HG03175 (cell line): Measurements from ENCODE around the gene ETS2.

Experiments used
- ATAC-seq: cut with Tn5 transposase; IDR thresholded peaks from one replicate; pipeline ENCODE4 v1.9.1; 2021; ENCODE audit warnings: mild to moderate bottlenecking, moderate library complexity; ENCODE audit not compliant: unreplicated experiment

ETS2 gene

DNA sequence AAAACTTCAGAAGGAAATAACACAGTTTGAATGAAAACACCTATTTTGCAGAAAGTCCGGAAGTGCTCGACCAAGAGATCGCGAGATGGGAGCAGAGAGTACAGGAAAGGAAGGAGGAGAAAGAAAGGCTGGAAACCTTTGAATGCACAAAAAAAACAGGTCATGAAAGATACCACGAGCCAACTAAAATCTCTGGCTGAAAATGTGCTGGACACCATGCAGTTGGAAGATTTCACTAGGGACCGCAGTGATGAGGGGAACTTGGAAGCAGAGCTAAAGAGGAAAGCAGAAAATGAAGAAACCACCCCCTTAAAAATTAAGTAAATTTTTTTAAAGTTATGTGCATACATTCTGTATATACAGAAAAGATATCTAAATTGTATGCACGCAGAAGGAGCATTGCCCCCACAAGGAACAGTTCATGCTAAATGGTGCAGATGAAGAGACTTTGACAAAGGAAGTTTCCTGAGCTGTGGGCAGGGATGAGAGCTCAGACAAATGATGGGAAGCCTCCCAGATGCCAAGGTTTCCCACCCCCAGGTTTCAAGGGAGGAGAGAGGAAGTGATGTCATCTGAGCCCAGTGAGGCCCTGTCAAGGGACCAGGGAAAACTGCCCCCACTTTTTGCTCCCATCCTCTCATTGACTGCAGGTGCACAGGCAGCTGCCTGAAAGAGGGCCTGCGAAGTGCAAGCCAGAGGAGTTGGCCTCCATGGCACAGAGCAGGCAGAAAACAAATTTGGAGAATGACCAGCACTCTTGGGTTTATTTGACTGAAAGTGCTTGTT, 52.5 kb downstream of the ETS2 start:
- ATAC-seq = no peak

DNA sequence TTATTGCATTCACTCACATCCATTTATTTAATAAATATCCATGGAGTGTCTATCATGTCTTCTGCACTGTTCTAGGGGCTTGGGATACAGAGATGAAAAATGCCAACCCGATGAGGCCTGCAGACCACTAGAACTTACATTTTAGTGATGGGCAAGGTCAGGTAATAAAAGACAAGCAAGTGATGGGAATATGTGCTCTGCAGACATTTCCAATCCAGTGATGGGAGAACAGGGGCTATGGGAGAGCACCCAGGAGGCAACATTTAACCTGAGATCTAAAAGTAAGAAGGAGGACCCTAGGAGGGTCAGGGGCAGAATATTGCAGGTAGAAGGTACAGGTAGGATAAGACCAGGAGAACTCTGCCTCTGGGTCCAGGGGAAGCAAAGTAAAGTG, 53.1 kb downstream of the ETS2 start:
- ATAC-seq = no peak

DNA sequence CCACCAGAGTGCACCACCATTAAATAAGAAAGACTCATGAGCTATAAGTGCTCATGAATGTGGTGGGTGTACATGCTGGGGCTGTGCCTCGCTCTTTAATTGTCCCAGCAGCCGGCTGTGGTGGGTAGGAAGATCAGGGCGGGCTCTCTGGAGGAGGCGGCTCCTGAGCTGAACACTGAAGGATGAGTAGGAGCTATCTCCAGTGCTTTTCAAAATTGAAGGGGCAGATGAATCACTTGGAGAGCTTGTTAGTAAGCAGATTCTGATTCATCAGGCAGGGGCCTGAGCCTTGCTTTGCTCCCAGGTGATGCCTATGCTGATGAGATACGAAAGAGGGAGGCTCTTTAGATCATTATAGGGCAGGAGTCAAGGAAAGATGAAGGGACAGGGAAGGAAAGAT, 54.1 kb downstream of the ETS2 start:
- no peak for ATAC-seq

DNA sequence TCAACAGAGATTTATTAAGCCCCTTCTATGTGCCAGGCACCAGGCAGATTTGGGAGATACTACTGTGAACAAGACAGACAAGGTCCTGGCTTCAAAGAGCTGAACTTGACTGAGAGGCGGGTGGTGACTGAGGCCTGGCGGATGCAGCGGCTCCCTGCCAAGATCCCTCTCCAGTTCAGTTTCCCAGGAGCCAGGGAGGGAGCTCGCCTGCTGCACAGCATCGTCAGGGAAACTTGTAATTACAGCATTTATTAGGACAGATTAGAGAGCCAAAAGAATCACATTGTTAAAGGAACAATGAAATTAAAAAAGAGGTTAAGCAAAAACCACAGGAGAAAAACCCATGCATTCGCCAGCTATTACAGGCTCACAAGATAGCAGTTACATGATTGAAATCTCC, 55.3 kb downstream of the ETS2 start:
- ATAC-seq = no peak

DNA sequence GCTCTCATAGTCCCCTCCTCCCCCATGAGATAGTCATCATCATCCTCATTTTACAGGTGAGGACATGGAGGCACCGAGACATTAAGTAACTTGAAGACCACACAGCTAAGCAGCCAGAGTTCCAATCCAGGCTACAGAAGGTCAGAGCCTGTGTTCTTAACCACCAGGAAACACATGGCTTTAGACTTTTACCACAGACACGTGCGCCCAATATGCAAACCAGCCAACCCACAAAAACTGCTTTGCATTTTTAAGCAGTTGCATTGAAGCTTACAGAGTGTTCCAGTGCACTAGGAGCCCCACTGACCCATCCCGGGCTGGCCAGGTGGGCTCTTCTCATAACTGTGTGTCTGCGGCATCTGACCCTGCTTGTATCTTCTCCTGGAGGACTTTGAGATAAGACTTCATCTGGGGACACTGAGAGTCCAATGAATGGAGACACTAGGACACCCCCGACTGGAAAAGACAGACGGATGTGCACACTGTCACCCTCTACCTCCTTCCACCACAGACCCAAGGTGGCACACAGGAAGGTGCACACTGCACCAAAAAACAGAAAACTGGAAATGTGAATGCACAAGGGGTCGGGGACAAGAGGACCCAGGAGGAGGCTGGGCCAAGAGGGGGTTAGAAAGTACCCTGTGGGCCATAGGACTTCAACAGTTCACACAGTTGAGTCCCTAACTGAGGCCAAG, 56.4 kb downstream of the ETS2 start:
- peak; percentile 94 for ATAC-seq

DNA sequence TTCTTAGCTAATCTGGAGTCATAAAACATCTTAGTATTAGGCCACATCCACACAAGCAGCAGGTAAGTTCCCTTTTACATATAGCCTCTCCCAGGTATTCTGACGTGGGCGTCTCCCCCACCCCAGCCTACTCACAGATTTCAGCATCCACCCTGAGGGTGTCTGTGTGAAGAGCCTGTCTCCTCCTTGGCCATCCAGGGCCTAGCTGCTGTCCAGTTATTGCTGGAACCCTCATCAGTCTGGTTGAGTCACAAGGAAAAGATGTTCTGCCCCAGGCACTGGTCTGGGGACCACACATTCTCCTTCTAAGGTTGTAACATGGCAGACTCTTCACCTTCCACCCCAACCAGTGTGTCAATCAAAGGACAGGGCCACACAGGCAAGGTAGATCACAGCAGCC, 57.6 kb downstream of the ETS2 start:
- no peak for ATAC-seq

DNA sequence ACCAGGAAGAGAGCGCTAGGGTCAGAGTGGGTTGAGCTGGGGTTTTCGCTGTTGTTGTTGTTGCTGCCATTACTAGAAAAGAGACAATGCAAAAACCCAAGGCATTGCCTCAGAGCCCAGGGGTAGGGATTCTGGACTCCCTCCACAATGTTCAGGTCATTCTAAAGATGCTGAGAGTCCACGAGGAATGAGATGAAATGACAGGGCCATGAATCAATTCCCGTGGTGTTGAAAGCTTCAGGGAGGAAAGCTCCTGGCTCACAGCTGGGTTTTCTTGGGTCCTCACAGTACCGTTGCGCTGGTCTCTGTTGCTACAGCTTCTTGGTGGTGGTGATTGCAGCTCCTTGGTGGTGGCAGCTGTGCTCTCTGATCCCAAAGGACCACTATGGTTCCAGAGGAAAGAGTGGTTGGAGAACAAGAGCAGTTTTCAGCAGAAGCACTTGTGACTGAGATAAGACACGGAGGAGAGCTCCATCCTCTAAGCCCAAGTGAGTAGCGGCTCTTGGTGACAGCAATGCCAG, 58.2 kb downstream of the ETS2 start:
- ATAC-seq = no peak

DNA sequence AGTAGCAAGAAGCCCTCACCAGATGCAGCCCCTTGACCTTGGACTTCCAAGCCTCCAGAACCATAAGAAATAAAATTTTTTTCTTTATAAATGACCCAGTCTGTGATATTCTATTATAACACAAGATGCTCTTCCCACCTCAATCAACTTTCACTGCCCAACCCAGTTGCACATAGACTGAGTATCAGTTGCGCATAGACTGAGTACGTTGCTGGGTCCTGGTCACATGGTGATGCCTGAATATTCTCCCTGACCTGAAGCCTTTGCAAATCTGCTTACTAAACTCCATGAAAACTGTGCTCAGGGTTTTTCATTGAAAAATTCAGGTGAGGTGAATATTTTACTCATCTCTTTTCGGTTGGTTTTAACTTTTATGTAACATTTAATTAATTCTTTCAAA, 59.2 kb downstream of the ETS2 start:
- ATAC-seq = no peak

DNA sequence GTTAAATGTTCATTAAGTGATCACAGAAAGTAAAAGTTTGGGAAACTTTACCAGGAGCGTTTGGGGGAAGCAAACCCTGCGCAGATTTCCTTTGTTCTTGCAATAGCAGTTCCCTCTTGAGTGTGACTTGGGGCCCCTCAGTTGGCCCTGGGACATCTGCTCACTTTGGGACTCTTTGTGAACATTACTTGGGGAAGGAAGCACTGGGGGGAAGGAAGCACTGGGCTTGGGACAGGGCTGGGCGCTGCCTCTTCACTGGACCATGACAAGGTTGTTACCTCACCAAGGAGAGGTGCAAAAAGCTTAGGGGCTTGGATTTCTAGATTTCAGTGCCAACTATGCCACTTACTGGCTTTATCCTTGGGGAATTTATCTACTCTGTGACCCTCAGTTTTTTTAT, 63.5 kb downstream of the ETS2 start:
- no peak for ATAC-seq

DNA sequence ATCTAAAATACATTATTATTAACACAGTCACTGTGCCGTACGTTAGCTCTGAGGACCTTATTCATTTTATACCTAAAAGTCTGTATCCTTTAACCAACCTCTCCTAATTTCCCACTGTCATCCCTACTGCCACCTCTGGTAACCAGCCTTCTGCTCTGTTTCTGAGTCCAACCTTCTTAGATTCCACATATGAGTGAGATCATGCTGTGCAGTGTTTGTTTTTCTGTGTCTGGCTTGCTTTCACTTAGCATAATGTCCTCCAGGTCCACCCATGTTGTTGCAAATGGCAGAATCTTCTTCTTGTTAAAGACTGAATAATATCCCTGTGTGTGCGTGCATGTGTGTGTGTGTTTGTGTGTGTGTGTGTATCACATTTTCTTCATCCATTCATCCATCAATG, 64.2 kb downstream of the ETS2 start:
- no peak for ATAC-seq
